Upper lobe of right lung (tissue), 1 donor: ENCODE measurements around the gene MICAL1. TPM values are rescaled to one million over a fixed set of nuclear protein-coding genes. Genes with fewer than 3 reads are reported as not detected.

Experiments used
- ATAC-seq: fragments of 200-7000 bp; cut with Tn5 transposase; one replicate; pipeline ENCODE4 v1.9.1; 2020; ENCODE audit warnings: mild to moderate bottlenecking, moderate library complexity
- DNase-seq: peaks from one replicate; pipeline ENCODE4 v3.0.0-alpha.2; 2020
- H3K27ac ChIP-seq: fragments of 200-600 bp; one replicate; pipeline ENCODE4 v1.8.0; 2022
- H3K27me3 ChIP-seq: fragments of 200-600 bp; one replicate; pipeline ENCODE4 v1.8.0; 2022; ENCODE audit warnings: mild to moderate bottlenecking
- H3K36me3 ChIP-seq: fragments of 200-600 bp; one replicate; pipeline ENCODE4 v1.8.0; 2022
- H3K4me1 ChIP-seq: fragments of 200-600 bp; one replicate; pipeline ENCODE4 v1.8.0; 2022
- H3K4me3 ChIP-seq: fragments of 200-600 bp; one replicate; pipeline ENCODE4 v1.8.0; 2022; ENCODE audit warnings: mild to moderate bottlenecking
- H3K9me3 ChIP-seq: fragments of 200-600 bp; one replicate; pipeline ENCODE4 v1.8.0; 2022
- CTCF ChIP-seq: fragments of 200-600 bp; IDR thresholded peaks from one replicate; pipeline ENCODE4 v1.8.0; 2022; ENCODE audit warnings: antibody characterized with exemption
- intact Hi-C: fragments of 100-400 bp; cut with DNase I; formaldehyde crosslinking; loops from one replicate; pipeline ENCODE4 v1.11.0; 2022
- total RNA-seq: library from RNA; stranded (reverse); fragmentation: NEBNext Ultra II Directional; extraction: Animal tissue kit (Norgen Biotek cat#: 25700); gene quantifications from one replicate; pipeline ENCODE4 v1.2.1, GENCODE V29; 2021
- donor health status: DM: no; HTN: yes; CAD: no; lungs with severe emphysema.

MICAL1 gene
- total RNA-seq, 1 donor from 2014 or later, result 53.6 TPM

GRCh38 chr6:109406196-109406595 lies 49.4 kb downstream of the MICAL1 start:
- TF ChIP-seq CTCF, result no peak
- DNase-seq (no peak), ATAC-seq (peak; percentile 62)
- Histone ChIP-seq H3K9me3 (no peaks in the 10 kb centered on the region), H3K27ac (no peak overlapping the region), H3K27me3 (no peaks in the 10 kb centered on the region), H3K4me1 (no peaks in the 10 kb centered on the region), H3K4me3 (no peak overlapping the region), H3K36me3 (no peaks in the 10 kb centered on the region)
- intact Hi-C loops, result no loop called here

- H3K27ac ChIP-seq, result no peak overlapping the region
- ATAC-seq, result peak; percentile 88
- no peaks in the 10 kb centered on the region for H3K36me3 ChIP-seq
- no peak overlapping the region for H3K4me3 ChIP-seq
- TF ChIP-seq CTCF, result peak; percentile 32
- no peaks in the 10 kb centered on the region for H3K27me3 ChIP-seq
- DNase-seq, result no peak
- H3K4me1 ChIP-seq, result no peaks in the 10 kb centered on the region
- H3K9me3 ChIP-seq, result no peaks in the 10 kb centered on the region
- intact Hi-C loops, result no loop called here
These were observed 58.6 kb downstream of the MICAL1 start for GRCh38 chr6:109397020-109397419.

GRCh38 chr6:109396046-109396718 lies 59.4 kb downstream of the MICAL1 start:
- Histone ChIP-seq H3K9me3 (no peaks in the 10 kb centered on the region), H3K27ac (no peak overlapping the region), H3K36me3 (no peaks in the 10 kb centered on the region), H3K27me3 (no peaks in the 10 kb centered on the region), H3K4me1 (no peaks in the 10 kb centered on the region), H3K4me3 (no peak overlapping the region)
- no peak for TF ChIP-seq CTCF
- ATAC-seq (no peak), DNase-seq (no peak)
- intact Hi-C loops, result no loop called here

Other genes with a start within 250 kb of the MICAL1 start
- gene CD164, start 73.3 kb downstream of the MICAL1 start, total RNA-seq, result 284 TPM
- gene PPIL6, start 15.1 kb downstream of the MICAL1 start, total RNA-seq, result 4.2 TPM
- gene SMPD2, start 15.0 kb downstream of the MICAL1 start, total RNA-seq, result 15.4 TPM
- 8.5 TPM for gene ZBTB24, start 27.4 kb upstream of the MICAL1 start, total RNA-seq
- 8.8 TPM for gene AK9, start 235.4 kb upstream of the MICAL1 start, total RNA-seq
- gene FIG4, start 235.5 kb upstream of the MICAL1 start, total RNA-seq, result 31.3 TPM